Keratinocyte (primary cell): ENCODE data around the gene CKS1B. TPM values are rescaled to one million over a fixed set of nuclear protein-coding genes. Genes with fewer than 3 reads are reported as not detected.

Experiments
- DNase-seq: peaks from one replicate; pipeline ENCODE4 v3.0.0-alpha.2; 2011; ENCODE audit warnings: low read depth, missing footprints, low spot score
- FAIRE-seq: peaks from 2 replicates; lab custom pipeline; 2011; peaks lifted over from hg19 to GRCh38; lab: Jason Lieb, UNC
- H2AFZ ChIP-seq: 2 replicates; pipeline ENCODE4 v1.6.0; 2012; ENCODE audit warnings: low read length, control low read depth, inconsistent platforms; ENCODE audit not compliant: control insufficient read depth
- H3K27ac ChIP-seq: 2 replicates; pipeline ENCODE4 v1.5.1; 2011; ENCODE audit warnings: low read length; ENCODE audit not compliant: control insufficient read depth, insufficient read depth
- H3K27me3 ChIP-seq: 3 replicates; pipeline ENCODE4 v1.6.0; 2011; ENCODE audit warnings: low read length; ENCODE audit not compliant: control insufficient read depth, insufficient read depth; ENCODE audit errors: extremely low read depth
- H3K36me3 ChIP-seq, 2 experiments: 2 replicates in 1 of 2; 3 replicates in 1 of 2; pipeline ENCODE4 v1.5.1; 2011; ENCODE audit warnings: low read length in 2 of 2, mild to moderate bottlenecking in 1 of 2; ENCODE audit not compliant: control insufficient read depth in 2 of 2, insufficient read depth in 2 of 2; ENCODE audit errors: extremely low read depth in 1 of 2
- H3K4me1 ChIP-seq: 3 replicates; pipeline ENCODE4 v1.5.1; 2011; ENCODE audit warnings: low read length; ENCODE audit not compliant: control insufficient read depth, insufficient read depth; ENCODE audit errors: extremely low read depth
- H3K4me2 ChIP-seq: 3 replicates; pipeline ENCODE4 v1.6.0; 2011; ENCODE audit warnings: low read depth, low read length; ENCODE audit not compliant: control insufficient read depth, insufficient read depth; ENCODE audit errors: extremely low read depth
- H3K4me3 ChIP-seq, 3 experiments: fragments of 200-600 bp in 1 of 3; sonication (generic) in 1 of 3; 2 replicates in 2 of 3; 3 replicates in 1 of 3; pipeline ENCODE4 v1.5.1; 2011 to 2016; ENCODE audit warnings: low read length in 3 of 3, mild to moderate bottlenecking in 3 of 3, control low read depth in 2 of 3, inconsistent platforms in 1 of 3, low read depth in 1 of 3, mixed read lengths in 1 of 3, mixed run types in 1 of 3, moderate library complexity in 1 of 3; ENCODE audit not compliant: control insufficient read depth in 2 of 3, insufficient read depth in 2 of 3; ENCODE audit errors: extremely low read depth in 1 of 3
- H3K79me2 ChIP-seq: 2 replicates; pipeline ENCODE4 v1.6.0; 2012; ENCODE audit warnings: low read length; ENCODE audit not compliant: control insufficient read depth, insufficient read depth
- H3K9ac ChIP-seq: 3 replicates; pipeline ENCODE4 v1.6.0; 2011; ENCODE audit warnings: low read length; ENCODE audit not compliant: control insufficient read depth, insufficient read depth; ENCODE audit errors: extremely low read depth
- H3K9me1 ChIP-seq: 3 replicates; pipeline ENCODE4 v1.6.0; 2011; ENCODE audit warnings: low read length; ENCODE audit not compliant: control insufficient read depth, insufficient read depth; ENCODE audit errors: extremely low read depth
- H3K9me3 ChIP-seq: 2 replicates; pipeline ENCODE4 v1.5.1; 2012; ENCODE audit warnings: low read depth, low read length; ENCODE audit not compliant: control insufficient read depth
- H4K20me1 ChIP-seq: 3 replicates; pipeline ENCODE4 v1.6.0; 2011; ENCODE audit warnings: low read length; ENCODE audit not compliant: control insufficient read depth, insufficient read depth; ENCODE audit errors: extremely low read depth
- CTCF ChIP-seq, 3 experiments: IDR thresholded peaks in 1 of 3; conservative IDR thresholded peaks in 1 of 3; optimal IDR thresholded peaks in 1 of 3; 2 replicates in 2 of 3; 3 replicates in 1 of 3; pipeline versions ENCODE3 to v1.5.1; 2011; ENCODE audit warnings: low read length in 3 of 3, mild to moderate bottlenecking in 3 of 3, moderate library complexity in 2 of 3, control low read depth in 1 of 3, inconsistent platforms in 1 of 3; ENCODE audit not compliant: insufficient read depth in 2 of 3; ENCODE audit errors: extremely low read depth in 1 of 3
- EZH2 ChIP-seq: IDR thresholded peaks from one replicate; pipeline ENCODE4 v1.6.1; 2012; ENCODE audit warnings: inconsistent platforms, mild to moderate bottlenecking, low read length, moderate library complexity
- dilution Hi-C: fragments of 300-500 bp; cut with MboI; formaldehyde crosslinking; loops from one replicate; pipeline ENCODE4 v1.7.0; 2020; ENCODE audit warnings: low sequenced_read_pairs; ENCODE audit not compliant: extremely low pct_ligation_motif_present
- polyA plus RNA-seq, 5 experiments: library from polyadenylated mRNA; depleted of rRNA in 3 of 5; stranded (reverse) in 3 of 5; stranded (forward) in 1 of 5; unstranded in 1 of 5; fragments of >200 nt; gene quantifications; 1 replicate in 1 of 5; 2 replicates in 3 of 5; 3 replicates in 1 of 5; pipeline versions ENCODE4 v1.2.1 to v1.2.3, GENCODE V29; 2011 to 2012; ENCODE audit warnings: missing spikeins in 2 of 5, low read depth in 1 of 5, low replicate concordance in 1 of 5

CKS1B gene
- polyA plus RNA-seq, 1 donor (not counting 4 experiments of a cell fraction or from before 2014, with no cell fraction given) = 300 TPM

GRCh38 chr1:154934358-154934948 lies 40.0 kb upstream of the CKS1B start:
- no peak for DNase-seq

DNA sequence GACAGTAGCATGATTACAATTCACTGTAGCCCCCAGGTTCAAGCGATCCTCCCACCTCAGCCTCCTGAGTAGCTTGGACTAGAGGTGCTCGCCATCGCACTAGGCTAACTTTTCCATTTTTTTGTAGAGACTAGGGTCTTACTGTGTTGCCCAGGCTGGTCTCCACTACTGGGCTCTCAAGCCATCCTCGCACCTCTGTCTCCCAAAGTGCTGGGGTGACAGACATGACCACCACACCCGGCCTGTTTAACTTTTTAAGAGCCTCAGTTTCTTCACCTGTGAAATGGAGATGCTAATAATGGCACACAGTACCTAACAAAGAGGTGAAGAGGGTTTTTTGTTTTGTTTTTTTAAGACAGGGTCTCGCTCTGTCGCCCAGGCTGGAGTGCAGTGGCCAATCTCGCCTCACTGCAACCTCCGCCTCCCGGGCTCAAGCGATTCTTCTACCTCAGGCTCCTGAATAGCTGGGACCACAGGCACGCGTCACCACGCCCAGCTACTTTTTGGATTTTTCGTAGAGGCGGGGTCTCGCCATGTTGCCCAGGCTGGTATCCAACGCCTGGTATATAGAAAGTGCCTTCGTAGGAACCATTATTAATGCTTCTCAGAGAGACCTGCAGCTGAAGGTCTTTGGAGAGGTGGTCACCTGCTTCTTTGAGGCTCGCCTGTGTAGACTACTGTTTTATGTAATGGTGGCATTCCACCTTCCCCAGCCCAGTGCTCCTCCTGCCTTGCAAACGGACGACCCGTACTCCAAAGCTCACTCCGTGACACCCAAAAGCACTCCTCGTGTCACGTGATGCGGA lies 38.5 kb upstream of the CKS1B start:
- no peaks in the 10 kb centered on the region for H3K27me3 ChIP-seq
- no peaks in the 10 kb centered on the region for H3K9me3 ChIP-seq
- dilution Hi-C loops = no loop called here
- peak overlapping the region; percentile 99 for H2AFZ ChIP-seq
- H3K4me3 ChIP-seq = peak overlapping the region; percentile 57 to 85 (median 80)
- FAIRE-seq (no peak), DNase-seq (no peak)
- H3K27ac ChIP-seq = peak overlapping the region; percentile 100
- no peaks in the 10 kb centered on the region for H3K9me1 ChIP-seq
- no peaks in the 10 kb centered on the region for H3K79me2 ChIP-seq
- H3K9ac ChIP-seq = peak overlapping the region; percentile 99
- H3K4me1 ChIP-seq = peaks cover 32% of the 10 kb centered on the region
- H3K36me3 ChIP-seq = no peaks in the 10 kb centered on the region
- no peak for TF ChIP-seq EZH2
- TF ChIP-seq CTCF (optimal IDR thresholded peaks at IDR 0.05 in 1 of 3, IDR thresholded peaks at IDR 0.05 in 1 of 3, conservative IDR thresholded peaks at IDR 0.05 in 1 of 3; ENCODE audit: extremely low read depth in 1 of 3, insufficient read depth in 2 of 3, low read length in 3 of 3) = no peak
- H3K4me2 ChIP-seq = peak overlapping the region; percentile 96
- H4K20me1 ChIP-seq = no peaks in the 10 kb centered on the region

More at GRCh38 chr1:154934358-154934948, 40.0 kb upstream of the CKS1B start:
- Histone ChIP-seq H3K4me2 (no peak overlapping the region), H3K36me3 (peaks cover 0 to 1% of the 10 kb centered on the region in 2 experiments), H2AFZ (no peak overlapping the region), H3K27ac (no peak overlapping the region), H3K9ac (no peak overlapping the region), H4K20me1 (no peaks in the 10 kb centered on the region), H3K79me2 (no peaks in the 10 kb centered on the region), H3K4me1 (peaks cover 32% of the 10 kb centered on the region), H3K27me3 (no peaks in the 10 kb centered on the region), H3K9me3 (no peaks in the 10 kb centered on the region), H3K4me3 (no peak overlapping the region), H3K9me1 (no peaks in the 10 kb centered on the region)
- TF ChIP-seq EZH2 (no peak), CTCF (optimal IDR thresholded peaks at IDR 0.05 in 1 of 3, IDR thresholded peaks at IDR 0.05 in 1 of 3, conservative IDR thresholded peaks at IDR 0.05 in 1 of 3; ENCODE audit: extremely low read depth in 1 of 3, insufficient read depth in 2 of 3, low read length in 3 of 3) (no peak)
- no peak for FAIRE-seq
- dilution Hi-C loops = no loop called here
